Left colon (tissue), 2 donors: ENCODE measurements around the gene MRPS34. TPM values are rescaled to one million over a fixed set of nuclear protein-coding genes. Genes with fewer than 3 reads are reported as not detected.
A peak's percentile ranks its signal among the peaks of the same experiment; 100 is the strongest.

Experiments
- ATAC-seq: fragments of 200-7000 bp; cut with Tn5 transposase; one replicate; pipeline ENCODE4 v1.9.1; 2020; ENCODE audit warnings: mild to moderate bottlenecking, moderate library complexity
- DNase-seq, 2 donors: peaks; one replicate each; pipeline ENCODE4 v3.0.0-alpha.2; 2020
- intact Hi-C, 2 donors: fragments of 100-400 bp; cut with DNase I in 1 of 2; cut with micrococcal nuclease in 1 of 2; formaldehyde crosslinking; loops; one replicate each; pipeline versions ENCODE4 v1.11.2 to v1.14.0; 2022; cut with DNase I, micrococcal nuclease
- total RNA-seq, 2 donors: library from RNA; stranded (reverse); fragmentation: NEBNext Ultra II Directional; extraction: Animal tissue kit (Norgen Biotek cat#: 25700); gene quantifications; one replicate each; pipeline ENCODE4 v1.2.1, GENCODE V29; 2021
- donor health status: DM: no; HTN: no; CAD: no.
- donor health status: DM: yes; HTN: yes; CAD: no.

MRPS34 gene
- total RNA-seq, 2 donors from 2014 or later = 103 to 133 TPM

GRCh38 chr16:1763521-1764511 lies 9.1 kb downstream of the MRPS34 start:
- DNase-seq (no peak), ATAC-seq (peak; percentile 19)
- intact Hi-C loops = no loop called here

GRCh38 chr16:1762879-1763520 lies 9.9 kb downstream of the MRPS34 start:
- no peak for DNase-seq

GRCh38 chr16:1762196-1762878 lies 10.6 kb downstream of the MRPS34 start:
- no peak for DNase-seq
- intact Hi-C loops = no loop called here
- ATAC-seq = no peak

More at GRCh38 chr16:1762879-1763520, 9.9 kb downstream of the MRPS34 start:
- intact Hi-C loops = no loop called here
- ATAC-seq = peak; percentile 10

- DNase-seq (no peak), ATAC-seq (no peak)
- intact Hi-C loops = no loop called here
These were observed 11.2 kb downstream of the MRPS34 start for GRCh38 chr16:1761751-1762150.

GRCh38 chr16:1760911-1761310 lies 12.0 kb downstream of the MRPS34 start:
- no peak for DNase-seq
- intact Hi-C loops = no loop called here
- ATAC-seq = no peak

GRCh38 chr16:1759511-1759910 lies 13.4 kb downstream of the MRPS34 start:
- DNase-seq (no peak), ATAC-seq (no peak)
- intact Hi-C loops = no loop called here

- DNase-seq (no peak), ATAC-seq (no peak)
- intact Hi-C loops = no loop called here
These were observed 14.0 kb downstream of the MRPS34 start for GRCh38 chr16:1758923-1759322.

GRCh38 chr16:1757714-1758461 lies 15.0 kb downstream of the MRPS34 start:
- intact Hi-C loops = no loop called here
- ATAC-seq = peak; percentile 81
- peak; percentile 44 to 49 for DNase-seq

- intact Hi-C loops = no loop called here
These were observed 18.7 kb downstream of the MRPS34 start for GRCh38 chr16:1754204-1754603.

GRCh38 chr16:1752853-1753252 lies 20.1 kb downstream of the MRPS34 start:
- no peak for DNase-seq
- intact Hi-C loops = no loop called here
- no peak for ATAC-seq

More at GRCh38 chr16:1754204-1754603, 18.7 kb downstream of the MRPS34 start:
- ATAC-seq (no peak), DNase-seq (no peak)

- no peak for ATAC-seq
- DNase-seq = no peak
These were observed 21.0 kb downstream of the MRPS34 start for GRCh38 chr16:1751946-1752345.

GRCh38 chr16:1749152-1750117 lies 23.5 kb downstream of the MRPS34 start:
- no peak for DNase-seq
- intact Hi-C loops = no loop called here
- no peak for ATAC-seq

More at GRCh38 chr16:1751946-1752345, 21.0 kb downstream of the MRPS34 start:
- intact Hi-C loops = no loop called here

GRCh38 chr16:1747934-1748333 lies 25.0 kb downstream of the MRPS34 start:
- ATAC-seq = no peak
- intact Hi-C loops = no loop called here
- DNase-seq = no peak

- intact Hi-C loops = no loop called here
- DNase-seq (no peak), ATAC-seq (no peak)
These were observed 26.2 kb downstream of the MRPS34 start for GRCh38 chr16:1746693-1747195.

- intact Hi-C loops = no loop called here
- DNase-seq (no peak), ATAC-seq (no peak)
These were observed 26.8 kb downstream of the MRPS34 start for GRCh38 chr16:1745900-1746692.

- DNase-seq (no peak), ATAC-seq (no peak)
- intact Hi-C loops = no loop called here
These were observed 27.6 kb downstream of the MRPS34 start for GRCh38 chr16:1745181-1745899.
